Stimulated activated CD8-positive, alpha-beta memory T cell treated with anti-CD3 and anti-CD28 coated beads, Interleukin-12 subunit alpha, Interleukin-12 subunit beta, amount 100 ng/mL, for 1 hour (primary cell): Measurements from ENCODE around the gene VOPP1.

ENCODE experiments used
- DNase-seq: peaks from one replicate; pipeline ENCODE4 v3.0.0-alpha.2; 2020; ENCODE audit warnings: low read depth

VOPP1 gene

GRCh38 chr7:55576753-55577152 lies 4.5 kb upstream of the VOPP1 start:
- DNase-seq = no peak

GRCh38 chr7:55575733-55576132 lies 3.4 kb upstream of the VOPP1 start:
- DNase-seq = no peak

- DNase-seq = no peak
Observed at GRCh38 chr7:55575098-55575497, 2.8 kb upstream of the VOPP1 start.

GRCh38 chr7:55574051-55574717 lies 1.9 kb upstream of the VOPP1 start:
- no peak for DNase-seq

- DNase-seq = no peak
Observed at GRCh38 chr7:55573234-55573900, 1.1 kb upstream of the VOPP1 start.

GRCh38 chr7:55571511-55572377 lies 558 bp downstream of the VOPP1 start:
- DNase-seq = peak; percentile 37

GRCh38 chr7:55570939-55571338 lies 1.4 kb downstream of the VOPP1 start:
- DNase-seq = no peak

GRCh38 chr7:55570218-55570873 lies 2.0 kb downstream of the VOPP1 start:
- no peak for DNase-seq

- DNase-seq = no peak
Observed at GRCh38 chr7:55569797-55570196, 2.5 kb downstream of the VOPP1 start.

GRCh38 chr7:55569269-55569663 lies 3.0 kb downstream of the VOPP1 start:
- no peak for DNase-seq

- DNase-seq = no peak
Observed at GRCh38 chr7:55568613-55569268, 3.6 kb downstream of the VOPP1 start.

GRCh38 chr7:55567571-55567970 lies 4.7 kb downstream of the VOPP1 start:
- no peak for DNase-seq

- DNase-seq = no peak
Observed at GRCh38 chr7:55565681-55566080, 6.6 kb downstream of the VOPP1 start.

GRCh38 chr7:55563596-55564325 lies 8.5 kb downstream of the VOPP1 start:
- DNase-seq = no peak

GRCh38 chr7:55561690-55562089 lies 10.6 kb downstream of the VOPP1 start:
- DNase-seq = no peak

- DNase-seq = no peak
Observed at GRCh38 chr7:55558962-55559920, 13.1 kb downstream of the VOPP1 start.

- no peak for DNase-seq
Observed at GRCh38 chr7:55557666-55558188, 14.6 kb downstream of the VOPP1 start.

- no peak for DNase-seq
Observed at GRCh38 chr7:55556492-55556891, 15.8 kb downstream of the VOPP1 start.

- no peak for DNase-seq
Observed at GRCh38 chr7:55556031-55556430, 16.3 kb downstream of the VOPP1 start.

GRCh38 chr7:55555160-55555559 lies 17.1 kb downstream of the VOPP1 start:
- DNase-seq = no peak
